ENCODE data around the gene TSPO. TPM values are rescaled to one million over a fixed set of nuclear protein-coding genes. Genes with fewer than 3 reads are reported as not detected.
A peak's percentile ranks its signal among the peaks of the same experiment; 100 is the strongest.

TSPO gene
- total and polyA plus RNA-seq, 9 of the 15 experiments (the other 6 are each of a cell fraction or from before 2014, with no cell fraction given), result 4.9 to 126 (median 25.3) TPM

- TF ChIP-seq AFF1 (IDR thresholded peaks at IDR 0.05; ENCODE audit: low read depth in 1 of 2, partially characterized antibody in 2 of 2) (peak in 1 of 2 experiments; percentile 31), PML (IDR thresholded peaks at IDR 0.05; ENCODE audit: low read length) (peak; percentile 64), ESRRB (CRISPR knock-in tag; IDR thresholded peaks at IDR 0.05; ENCODE audit: borderline replicate concordance) (no peak), ZKSCAN1 (IDR thresholded peaks at IDR 0.05; ENCODE audit: low read depth, low read length) (peak; percentile 39; the same call in 1 of the 2 replicates), SMARCB1 (IDR thresholded peaks at IDR 0.05; ENCODE audit: insufficient read length, low read depth) (no peak), TFAP4 (CRISPR knock-in tag; IDR thresholded peaks at IDR 0.05; ENCODE audit: borderline replicate concordance) (peak; percentile 90; the same call in 1 of the 2 replicates), CXXC5 (CRISPR knock-in tag; IDR thresholded peaks at IDR 0.05) (peak; percentile 56), ZC3H11A (IDR thresholded peaks at IDR 0.05; ENCODE audit: low read depth, low read length) (no peak), ZNF644 (tag; IDR thresholded peaks at IDR 0.05; ENCODE audit: low read depth) (no peak), TCF7 (IDR thresholded peaks at IDR 0.05; ENCODE audit: borderline replicate concordance) (no peak), NR1H2 (CRISPR knock-in tag; IDR thresholded peaks at IDR 0.05) (no peak), ZNF253 (CRISPR knock-in tag; conservative IDR thresholded peaks at IDR 0.05) (no peak), POLR3A (IDR thresholded peaks at IDR 0.05; ENCODE audit: borderline replicate concordance, extremely low read depth, insufficient read depth, insufficient read length) (no peak), SMAD1 (IDR thresholded peaks at IDR 0.05; ENCODE audit: low read depth, low read length, partially characterized antibody) (no peak), L3MBTL2 (IDR thresholded peaks at IDR 0.05) (0 out of 2 replicates have a peak, but pooled peaks have one; percentile 29), ZNF184 (CRISPR knock-in tag; IDR thresholded peaks at IDR 0.05) (no peak), XRCC5 (IDR thresholded peaks at IDR 0.05; ENCODE audit: low read depth, low read length) (0 out of 2 replicates have a peak, but pooled peaks have one; percentile 35), ETV1 (tag; conservative IDR thresholded peaks at IDR 0.05; ENCODE audit: low read depth) (peak; percentile 94), SMARCA5 (IDR thresholded peaks at IDR 0.05) (no peak), ZEB2 (IDR thresholded peaks at IDR 0.05) (peak; percentile 90), CEBPG (CRISPR knock-in tag; IDR thresholded peaks at IDR 0.05) (no peak), CEBPG (tag; conservative IDR thresholded peaks at IDR 0.05 in 1 of 2, IDR thresholded peaks at IDR 0.05 in 1 of 2) (peak in 1 of 2 experiments; percentile 23; a peak in 1 of 4 replicates), ZBTB5 (IDR thresholded peaks at IDR 0.05) (no peak)
Observed at GRCh38 chr22:43183496-43184277, 32.3 kb downstream of the TSPO start (continued).
